ENCODE results near the gene CISTR. TPM values are rescaled to one million over a fixed set of nuclear protein-coding genes. Genes with fewer than 3 reads are reported as not detected.

CISTR gene
- polyA plus RNA-seq, 2 donors = not detected

DNA sequence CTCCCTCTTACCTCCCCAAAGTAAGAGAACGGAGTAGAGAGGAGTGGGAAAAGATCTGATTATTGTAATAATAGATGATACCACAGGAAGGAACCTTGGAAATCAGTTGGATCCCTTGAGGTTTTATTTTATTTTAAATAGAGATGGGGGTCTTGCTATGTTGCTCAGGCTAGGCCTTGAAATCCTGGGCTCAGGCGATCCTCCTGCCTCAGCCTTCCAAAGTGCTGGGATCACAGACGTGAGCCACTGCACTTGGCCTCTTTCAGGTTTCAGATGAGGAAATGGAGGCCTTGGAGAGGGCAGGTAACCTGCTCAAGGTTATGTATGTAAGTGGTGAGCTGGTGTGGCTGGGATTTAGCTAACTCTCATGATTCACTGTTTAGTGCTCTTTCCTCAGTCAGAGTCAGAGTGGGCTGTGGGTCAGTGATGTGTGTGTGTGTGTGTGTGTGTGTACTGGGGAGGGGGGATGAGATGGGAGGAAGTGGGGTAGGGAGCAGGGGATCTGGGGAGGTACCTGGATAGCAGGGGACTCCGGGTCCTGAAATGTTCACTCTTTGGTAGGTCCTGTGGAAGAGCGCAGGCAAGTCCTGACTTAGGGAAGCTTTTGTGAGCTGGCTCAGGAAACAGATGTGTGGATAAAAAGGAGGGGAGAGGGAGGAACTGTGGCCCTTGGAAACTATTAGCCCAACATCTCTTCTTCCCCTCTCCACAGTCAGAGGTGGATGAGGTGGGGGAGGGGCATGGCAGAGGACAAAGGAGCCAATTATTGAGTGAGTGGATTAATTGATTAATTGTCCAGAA is 4.7 kb upstream of the CISTR start:
- no peak overlapping the region for H3K4me3 ChIP-seq (ENCODE audit: low read depth in 1 of 2, low read length in 2 of 2)
- no peak overlapping the region for H3K27ac ChIP-seq (ENCODE audit: low read depth in 2 of 2, low read length in 1 of 2)

DNA sequence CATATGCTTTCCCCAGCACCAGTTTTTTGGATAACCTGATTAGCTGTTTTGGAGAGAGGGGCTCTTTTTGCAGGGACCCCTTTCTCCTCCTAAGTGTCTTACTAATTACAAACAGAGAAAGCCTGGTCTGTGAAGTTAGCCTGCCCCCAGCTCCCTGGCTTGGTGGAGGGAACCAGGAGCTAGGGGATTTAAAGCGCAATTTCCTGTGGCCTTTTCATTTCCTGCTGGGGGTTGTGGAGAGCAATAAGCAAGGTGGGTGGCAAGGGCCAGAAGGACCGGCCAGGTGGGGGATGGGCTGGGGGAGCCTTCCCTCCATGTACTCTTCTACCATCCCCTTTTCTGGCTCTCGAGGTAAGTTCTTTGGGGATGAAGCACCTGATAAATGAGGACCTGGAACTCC is 4.1 kb upstream of the CISTR start:
- no peaks in the 10 kb centered on the region for H3K36me3 ChIP-seq (ENCODE audit: control insufficient read depth in 2 of 2, insufficient read depth in 2 of 2, low read length in 1 of 2)

More for the DNA sequence above, 4.7 kb upstream of the CISTR start:
- Histone ChIP-seq H3K9me3 (ENCODE audit: control insufficient read depth in 2 of 2, insufficient read depth in 1 of 2, low read depth in 1 of 2, low read length in 1 of 2) (no peaks in the 10 kb centered on the region), H3K4me1 (ENCODE audit: control insufficient read depth in 2 of 2, insufficient read depth in 2 of 2, low read length in 1 of 2) (peaks cover 0 to 3% of the 10 kb centered on the region in 2 donors), H3K27me3 (ENCODE audit: control insufficient read depth in 1 of 2, insufficient read depth in 2 of 2, low read length in 2 of 2) (no peaks in the 10 kb centered on the region), H3K36me3 (ENCODE audit: control insufficient read depth in 2 of 2, insufficient read depth in 2 of 2, low read length in 1 of 2) (no peaks in the 10 kb centered on the region)
- WGBS, 2 donors = 78 to 88% methylated on average over 5 of the region's 5 CpGs

DNA sequence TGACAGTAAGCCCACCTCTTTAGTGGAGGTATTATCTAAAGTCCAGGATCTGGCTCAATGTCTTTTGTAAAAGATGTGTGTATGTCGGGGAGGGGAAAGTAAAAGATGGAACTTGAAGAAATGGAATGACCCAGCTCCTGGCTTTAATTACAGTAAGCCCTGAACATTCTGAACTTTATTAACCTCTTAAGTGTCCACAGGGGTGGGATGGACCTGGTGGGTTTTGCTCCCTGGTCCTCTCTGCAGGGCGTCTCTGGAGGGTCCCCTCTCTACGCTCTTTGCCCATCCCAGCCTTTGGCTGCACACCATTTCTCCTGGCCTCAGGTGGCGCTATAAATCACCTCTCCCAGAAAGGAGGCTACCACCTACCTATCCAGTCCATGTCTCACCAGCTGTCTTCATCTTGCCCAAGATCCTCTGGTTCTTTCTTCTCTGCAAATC is 3.7 kb upstream of the CISTR start:
- 80 to 83% methylated on average over 4 of the region's 4 CpGs for WGBS, 2 donors

More for the DNA sequence above, 4.1 kb upstream of the CISTR start:
- Histone ChIP-seq H3K4me3 (ENCODE audit: low read depth in 1 of 2, low read length in 2 of 2) (no peak overlapping the region), H3K9me3 (ENCODE audit: control insufficient read depth in 2 of 2, insufficient read depth in 1 of 2, low read depth in 1 of 2, low read length in 1 of 2) (no peaks in the 10 kb centered on the region), H3K27ac (ENCODE audit: low read depth in 2 of 2, low read length in 1 of 2) (no peak overlapping the region), H3K4me1 (ENCODE audit: control insufficient read depth in 2 of 2, insufficient read depth in 2 of 2, low read length in 1 of 2) (peaks cover 2 to 6% of the 10 kb centered on the region in 2 donors), H3K27me3 (ENCODE audit: control insufficient read depth in 1 of 2, insufficient read depth in 2 of 2, low read length in 2 of 2) (no peaks in the 10 kb centered on the region)
- 53 to 63% methylated on average over 3 of the region's 3 CpGs for WGBS, 2 donors

DNA sequence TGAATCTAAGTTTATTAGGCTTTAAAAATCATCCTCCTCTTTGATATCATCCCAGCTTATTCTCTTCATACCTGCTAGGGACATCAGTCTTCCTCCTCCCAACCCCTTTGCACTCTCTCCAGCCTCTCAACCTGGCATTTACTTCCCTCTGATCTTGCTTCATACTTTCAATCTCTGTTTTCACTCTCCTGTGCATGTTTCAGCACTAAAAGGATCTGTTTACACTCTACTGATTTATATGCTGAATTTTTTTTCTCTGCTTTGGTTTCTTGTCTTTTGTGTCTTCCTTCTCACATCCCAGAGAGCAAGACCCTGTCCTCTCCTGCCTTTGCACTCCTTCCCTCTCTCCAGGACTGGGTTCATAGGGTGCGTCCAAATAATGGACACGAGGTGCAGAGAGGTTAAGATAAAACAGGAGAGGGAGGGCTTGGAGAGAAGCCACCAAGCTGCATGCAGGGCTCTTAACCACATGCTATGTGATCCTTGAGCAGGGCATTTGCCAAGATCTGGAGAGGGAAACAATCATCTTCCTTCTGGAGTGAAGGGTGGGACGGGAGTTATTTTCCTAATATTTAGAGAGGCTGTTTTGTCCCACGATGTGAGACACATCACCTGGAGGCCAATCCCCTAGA is 3.0 kb upstream of the CISTR start:
- Histone ChIP-seq H3K27ac (ENCODE audit: low read depth in 2 of 2, low read length in 1 of 2) (no peak overlapping the region), H3K27me3 (ENCODE audit: control insufficient read depth in 1 of 2, insufficient read depth in 2 of 2, low read length in 2 of 2) (no peaks in the 10 kb centered on the region), H3K4me1 (ENCODE audit: control insufficient read depth in 2 of 2, insufficient read depth in 2 of 2, low read length in 1 of 2) (peaks cover 6 to 7% of the 10 kb centered on the region in 2 donors), H3K9me3 (ENCODE audit: control insufficient read depth in 2 of 2, insufficient read depth in 1 of 2, low read depth in 1 of 2, low read length in 1 of 2) (no peaks in the 10 kb centered on the region), H3K36me3 (ENCODE audit: control insufficient read depth in 2 of 2, insufficient read depth in 2 of 2, low read length in 1 of 2) (no peaks in the 10 kb centered on the region), H3K4me3 (ENCODE audit: low read depth in 1 of 2, low read length in 2 of 2) (no peak overlapping the region)
- WGBS, 2 donors = 25 to 35% methylated on average over 4 of the region's 4 CpGs

More for the DNA sequence above, 3.7 kb upstream of the CISTR start:
- H3K9me3 ChIP-seq (ENCODE audit: control insufficient read depth in 2 of 2, insufficient read depth in 1 of 2, low read depth in 1 of 2, low read length in 1 of 2) = no peaks in the 10 kb centered on the region
- no peaks in the 10 kb centered on the region for H3K36me3 ChIP-seq (ENCODE audit: control insufficient read depth in 2 of 2, insufficient read depth in 2 of 2, low read length in 1 of 2)
- no peak overlapping the region for H3K4me3 ChIP-seq (ENCODE audit: low read depth in 1 of 2, low read length in 2 of 2)
- H3K27me3 ChIP-seq (ENCODE audit: control insufficient read depth in 1 of 2, insufficient read depth in 2 of 2, low read length in 2 of 2) = no peaks in the 10 kb centered on the region
- no peak overlapping the region for H3K27ac ChIP-seq (ENCODE audit: low read depth in 2 of 2, low read length in 1 of 2)
- H3K4me1 ChIP-seq (ENCODE audit: control insufficient read depth in 2 of 2, insufficient read depth in 2 of 2, low read length in 1 of 2) = peaks cover 6% of the 10 kb centered on the region in 2 donors

DNA sequence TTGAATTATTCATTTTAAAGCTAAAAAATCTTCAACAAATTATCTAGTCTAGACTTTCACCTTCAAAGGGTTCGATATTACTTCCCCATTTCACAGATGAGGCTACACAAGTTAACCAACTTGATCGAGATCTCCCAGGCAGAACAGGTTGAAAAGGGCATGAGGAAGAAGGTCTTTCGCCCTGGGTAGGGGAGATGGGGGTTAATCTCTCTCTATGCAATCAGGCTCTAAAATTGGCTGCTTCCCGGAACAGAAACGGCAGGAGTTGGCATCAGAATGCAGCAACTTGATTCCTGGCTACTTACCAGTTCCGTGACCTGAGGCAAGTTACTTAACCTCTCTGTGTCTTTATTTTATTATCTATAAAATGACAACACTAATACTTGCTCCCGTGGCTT is 2.4 kb upstream of the CISTR start:
- Histone ChIP-seq H3K27me3 (ENCODE audit: control insufficient read depth in 1 of 2, insufficient read depth in 2 of 2, low read length in 2 of 2) (no peaks in the 10 kb centered on the region), H3K9me3 (ENCODE audit: control insufficient read depth in 2 of 2, insufficient read depth in 1 of 2, low read depth in 1 of 2, low read length in 1 of 2) (no peaks in the 10 kb centered on the region), H3K4me1 (ENCODE audit: control insufficient read depth in 2 of 2, insufficient read depth in 2 of 2, low read length in 1 of 2) (peaks cover 6 to 7% of the 10 kb centered on the region in 2 donors), H3K4me3 (ENCODE audit: low read depth in 1 of 2, low read length in 2 of 2) (no peak overlapping the region), H3K36me3 (ENCODE audit: control insufficient read depth in 2 of 2, insufficient read depth in 2 of 2, low read length in 1 of 2) (no peaks in the 10 kb centered on the region), H3K27ac (ENCODE audit: low read depth in 2 of 2, low read length in 1 of 2) (no peak overlapping the region)
- WGBS, 2 donors = 44 to 50% methylated on average over 7 of the region's 7 CpGs

DNA sequence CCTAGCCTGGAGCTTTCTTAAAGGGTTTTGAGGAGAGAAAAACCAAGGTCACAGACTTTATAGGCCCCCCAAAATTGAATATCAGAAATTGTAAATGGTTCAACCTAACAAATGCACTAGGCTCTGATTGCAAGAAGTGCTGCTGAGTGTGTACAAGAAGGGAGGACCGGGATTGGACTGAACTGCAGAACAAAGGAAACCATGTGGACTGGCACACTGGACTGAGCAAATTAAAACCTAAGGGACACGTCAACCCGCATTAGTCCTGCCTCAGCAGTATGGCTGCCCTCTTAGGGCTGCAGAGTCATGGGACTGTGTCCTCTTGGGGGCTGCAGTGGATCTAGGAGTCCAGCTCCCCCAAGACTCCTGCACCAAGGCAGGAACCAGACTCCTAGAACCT is 842 bp upstream of the CISTR start:
- Histone ChIP-seq H3K4me3 (ENCODE audit: low read depth in 1 of 2, low read length in 2 of 2) (no peak overlapping the region), H3K27ac (ENCODE audit: low read depth in 2 of 2, low read length in 1 of 2) (no peak overlapping the region), H3K36me3 (ENCODE audit: control insufficient read depth in 2 of 2, insufficient read depth in 2 of 2, low read length in 1 of 2) (no peaks in the 10 kb centered on the region), H3K9me3 (ENCODE audit: control insufficient read depth in 2 of 2, insufficient read depth in 1 of 2, low read depth in 1 of 2, low read length in 1 of 2) (no peaks in the 10 kb centered on the region), H3K4me1 (ENCODE audit: control insufficient read depth in 2 of 2, insufficient read depth in 2 of 2, low read length in 1 of 2) (peaks cover 6 to 7% of the 10 kb centered on the region in 2 donors), H3K27me3 (ENCODE audit: control insufficient read depth in 1 of 2, insufficient read depth in 2 of 2, low read length in 2 of 2) (peaks cover 0 to 3% of the 10 kb centered on the region in 2 donors)
- 92 to 97% methylated on average over 3 of the region's 3 CpGs for WGBS, 2 donors

DNA sequence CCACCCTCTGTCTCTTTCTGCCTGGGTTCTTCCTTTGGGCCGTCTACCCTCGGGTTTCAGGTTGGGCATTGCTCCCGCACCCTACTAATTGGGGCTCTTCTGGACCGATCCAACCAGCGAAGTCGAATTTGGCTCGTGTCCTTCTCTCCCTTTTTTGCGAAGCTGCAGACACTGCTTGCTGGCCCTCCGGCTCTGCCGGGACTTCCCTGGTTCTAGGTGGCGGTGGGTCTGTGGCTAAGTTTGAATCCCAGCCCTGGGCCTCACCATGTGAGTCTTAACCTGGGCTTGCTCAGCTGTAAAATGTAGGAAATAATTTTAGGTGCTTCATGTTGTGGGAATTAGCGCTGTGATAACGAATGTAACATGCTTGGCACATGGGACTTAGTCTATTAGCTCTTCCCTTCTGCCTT is 418 bp upstream of the CISTR start:
- peaks cover 0 to 3% of the 10 kb centered on the region in 2 donors for H3K27me3 ChIP-seq (ENCODE audit: control insufficient read depth in 1 of 2, insufficient read depth in 2 of 2, low read length in 2 of 2)
- no peak overlapping the region for H3K27ac ChIP-seq (ENCODE audit: low read depth in 2 of 2, low read length in 1 of 2)
- 59% methylated on average over 13 of the region's 13 CpGs for WGBS, 2 donors
- peaks cover 6 to 7% of the 10 kb centered on the region in 2 donors for H3K4me1 ChIP-seq (ENCODE audit: control insufficient read depth in 2 of 2, insufficient read depth in 2 of 2, low read length in 1 of 2)
- H3K36me3 ChIP-seq (ENCODE audit: control insufficient read depth in 2 of 2, insufficient read depth in 2 of 2, low read length in 1 of 2) = no peaks in the 10 kb centered on the region
- no peaks in the 10 kb centered on the region for H3K9me3 ChIP-seq (ENCODE audit: control insufficient read depth in 2 of 2, insufficient read depth in 1 of 2, low read depth in 1 of 2, low read length in 1 of 2)
- no peak overlapping the region for H3K4me3 ChIP-seq (ENCODE audit: low read depth in 1 of 2, low read length in 2 of 2)

DNA sequence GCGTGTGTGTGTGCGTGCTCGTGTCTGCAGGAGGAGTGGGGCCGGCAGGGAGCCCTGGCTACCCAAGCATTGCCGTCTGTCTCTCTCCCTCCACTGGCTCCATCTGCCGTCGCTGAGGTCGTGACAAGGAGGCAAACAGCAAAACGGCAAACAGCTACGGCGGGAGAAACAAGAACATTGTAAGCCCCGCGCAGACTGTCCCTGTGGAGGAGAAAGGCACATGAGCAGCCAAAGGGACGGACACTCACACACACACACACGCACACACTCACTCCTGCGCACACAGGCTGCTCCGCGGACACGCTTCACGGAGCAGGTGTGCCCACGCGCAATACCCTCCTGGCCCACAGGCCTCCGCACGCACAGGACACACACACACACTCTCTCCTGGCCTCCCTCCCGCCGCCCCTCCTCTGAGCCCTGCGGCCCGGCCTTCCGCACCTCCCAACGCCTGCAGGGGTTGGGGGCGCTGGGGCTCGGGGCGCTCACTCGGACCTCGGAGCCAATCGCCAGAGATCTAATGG is 905 bp downstream of the CISTR start:
- 5 to 7% methylated on average over 31 to 36 of the region's 36 CpGs for WGBS, 2 donors
- peak overlapping the region; percentile 26 to 49 for H3K4me3 ChIP-seq (ENCODE audit: low read depth in 1 of 2, low read length in 2 of 2)
- peaks cover 3 to 7% of the 10 kb centered on the region in 2 donors for H3K4me1 ChIP-seq (ENCODE audit: control insufficient read depth in 2 of 2, insufficient read depth in 2 of 2, low read length in 1 of 2)
- H3K9me3 ChIP-seq (ENCODE audit: control insufficient read depth in 2 of 2, insufficient read depth in 1 of 2, low read depth in 1 of 2, low read length in 1 of 2) = no peaks in the 10 kb centered on the region
- H3K27me3 ChIP-seq (ENCODE audit: control insufficient read depth in 1 of 2, insufficient read depth in 2 of 2, low read length in 2 of 2) = peaks cover 0 to 3% of the 10 kb centered on the region in 2 donors
- no peaks in the 10 kb centered on the region for H3K36me3 ChIP-seq (ENCODE audit: control insufficient read depth in 2 of 2, insufficient read depth in 2 of 2, low read length in 1 of 2)
- no peak overlapping the region for H3K27ac ChIP-seq (ENCODE audit: low read depth in 2 of 2, low read length in 1 of 2)

DNA sequence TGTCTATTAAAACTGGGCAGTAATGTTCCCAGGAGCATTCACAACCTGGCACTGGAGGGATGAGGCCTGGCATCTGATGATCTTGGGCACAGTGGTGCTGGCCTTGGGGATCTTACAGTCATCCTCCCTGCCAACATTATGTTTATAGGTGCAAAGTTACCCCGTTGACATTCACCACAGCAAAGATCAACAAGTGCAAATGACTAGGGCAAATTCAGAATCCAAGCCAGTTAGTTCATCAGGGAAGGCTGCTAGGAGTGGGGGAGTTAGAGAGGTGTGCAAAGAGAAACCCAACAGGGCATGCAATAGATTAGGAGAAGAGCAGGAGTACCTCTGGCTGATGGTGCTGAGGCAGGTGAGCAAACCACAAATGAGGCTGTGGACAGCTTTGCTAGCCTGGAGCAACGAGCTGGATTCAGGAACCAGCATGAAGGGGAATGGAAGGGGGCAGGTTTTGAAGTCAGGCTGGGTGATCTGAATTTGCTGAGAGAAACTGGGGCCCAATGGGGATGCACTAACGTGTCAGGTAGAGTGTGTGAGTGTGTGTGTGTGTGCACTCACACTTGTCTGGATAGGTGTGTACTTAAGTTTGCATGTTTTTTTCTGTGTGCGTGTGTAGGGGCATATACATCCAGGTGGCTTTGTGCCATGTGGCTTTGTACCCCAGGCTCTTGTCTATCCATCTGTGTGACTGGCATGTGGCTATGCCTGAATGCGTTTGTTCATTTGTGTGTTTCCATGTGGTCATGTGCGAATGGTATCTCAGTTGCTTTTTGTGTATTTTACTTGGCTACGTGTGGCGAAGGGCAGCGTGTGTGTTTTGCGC is 1.6 kb downstream of the CISTR start:
- Histone ChIP-seq H3K36me3 (ENCODE audit: control insufficient read depth in 2 of 2, insufficient read depth in 2 of 2, low read length in 1 of 2) (no peaks in the 10 kb centered on the region), H3K4me1 (ENCODE audit: control insufficient read depth in 2 of 2, insufficient read depth in 2 of 2, low read length in 1 of 2) (peaks cover 3 to 7% of the 10 kb centered on the region in 2 donors), H3K4me3 (ENCODE audit: low read depth in 1 of 2, low read length in 2 of 2) (peak overlapping the region in 1 of 2 donors; percentile 49), H3K9me3 (ENCODE audit: control insufficient read depth in 2 of 2, insufficient read depth in 1 of 2, low read depth in 1 of 2, low read length in 1 of 2) (no peaks in the 10 kb centered on the region), H3K27ac (ENCODE audit: low read depth in 2 of 2, low read length in 1 of 2) (no peak overlapping the region), H3K27me3 (ENCODE audit: control insufficient read depth in 1 of 2, insufficient read depth in 2 of 2, low read length in 2 of 2) (peaks cover 0 to 3% of the 10 kb centered on the region in 2 donors)
- 49 to 51% methylated on average over 10 of the region's 10 CpGs for WGBS, 2 donors
